Measurements from ENCODE around the gene TET2.

- TF ChIP-seq REST (IDR thresholded peaks at IDR 0.05; ENCODE audit: insufficient read depth in 1 of 2, low read depth in 2 of 2, low read length in 1 of 2) (no peak), CTCF (IDR thresholded peaks at IDR 0.05) (no peak), POLR2AphosphoS5 (IDR thresholded peaks at IDR 0.05; ENCODE audit: low read depth, low read length) (no peak), SIN3A (IDR thresholded peaks at IDR 0.05; ENCODE audit: borderline replicate concordance, insufficient read depth, low read depth, low read length) (no peak)
These were observed 182.4 kb downstream of the TET2 start for GRCh38 chr4:105329081-105329480.

Measured in Panc1 (cell line).